ENCODE results near the gene LARP4. TPM values are rescaled to one million over a fixed set of nuclear protein-coding genes. Genes with fewer than 3 reads are reported as not detected.
"Not testable (repeated sequence)": the region's sequence is repeated elsewhere in the genome, so short reads cannot be mapped to it uniquely, and the experiment has no call there.

LARP4 gene
- total and polyA plus RNA-seq, 2 experiments from 2014 or later, result 28.3 to 28.9 TPM

DNA sequence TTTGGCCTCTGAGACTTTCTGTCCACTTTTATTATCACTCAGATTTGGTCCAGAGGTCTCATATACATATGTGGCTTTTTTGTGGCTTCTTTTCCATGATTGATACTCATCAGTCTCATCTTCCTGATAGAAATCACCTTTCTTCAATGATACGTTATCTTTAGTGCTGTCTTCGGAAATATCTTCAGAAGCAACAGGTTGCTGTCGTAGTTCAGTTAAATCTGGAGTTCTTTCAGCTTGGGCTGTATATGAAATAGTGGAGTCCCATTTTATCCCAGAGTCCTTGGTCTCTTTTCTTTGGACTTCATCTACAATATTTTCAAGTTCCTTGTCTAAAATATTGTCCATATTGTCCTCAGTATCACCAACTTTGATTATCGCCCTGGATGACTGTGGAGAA is 45.3 kb upstream of the LARP4 start:
- Histone ChIP-seq H3K4me1 (ENCODE audit: low read depth) (peaks cover 4% of the 10 kb centered on the region), H3K4me3 (no peak overlapping the region), H3K36me3 (no peaks in the 10 kb centered on the region), H3K27me3 (no peaks in the 10 kb centered on the region), H3K27ac (no peak overlapping the region), H3K9me3 (ENCODE audit: low read depth) (no peaks in the 10 kb centered on the region)
- no peak for DNase-seq (ENCODE audit: low read depth in 1 of 2, low spot score in 1 of 2)
- TF ChIP-seq, protein P1, sequence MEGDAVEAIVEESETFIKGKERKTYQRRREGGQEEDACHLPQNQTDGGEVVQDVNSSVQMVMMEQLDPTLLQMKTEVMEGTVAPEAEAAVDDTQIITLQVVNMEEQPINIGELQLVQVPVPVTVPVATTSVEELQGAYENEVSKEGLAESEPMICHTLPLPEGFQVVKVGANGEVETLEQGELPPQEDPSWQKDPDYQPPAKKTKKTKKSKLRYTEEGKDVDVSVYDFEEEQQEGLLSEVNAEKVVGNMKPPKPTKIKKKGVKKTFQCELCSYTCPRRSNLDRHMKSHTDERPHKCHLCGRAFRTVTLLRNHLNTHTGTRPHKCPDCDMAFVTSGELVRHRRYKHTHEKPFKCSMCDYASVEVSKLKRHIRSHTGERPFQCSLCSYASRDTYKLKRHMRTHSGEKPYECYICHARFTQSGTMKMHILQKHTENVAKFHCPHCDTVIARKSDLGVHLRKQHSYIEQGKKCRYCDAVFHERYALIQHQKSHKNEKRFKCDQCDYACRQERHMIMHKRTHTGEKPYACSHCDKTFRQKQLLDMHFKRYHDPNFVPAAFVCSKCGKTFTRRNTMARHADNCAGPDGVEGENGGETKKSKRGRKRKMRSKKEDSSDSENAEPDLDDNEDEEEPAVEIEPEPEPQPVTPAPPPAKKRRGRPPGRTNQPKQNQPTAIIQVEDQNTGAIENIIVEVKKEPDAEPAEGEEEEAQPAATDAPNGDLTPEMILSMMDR (IDR thresholded peaks at IDR 0.05; ENCODE audit: low read depth, low read length), result no peak

GRCh38 chr12:50362671-50363070 is 38.0 kb upstream of the LARP4 start:
- H3K9me3 ChIP-seq (ENCODE audit: low read depth), result no peaks in the 10 kb centered on the region
- TF ChIP-seq, protein P1 (IDR thresholded peaks at IDR 0.05; ENCODE audit: low read depth, low read length), result no peak
- DNase-seq (ENCODE audit: low read depth in 1 of 2, low spot score in 1 of 2), result no peak
- no peak overlapping the region for H3K4me3 ChIP-seq
- no peaks in the 10 kb centered on the region for H3K4me1 ChIP-seq (ENCODE audit: low read depth)
- H3K36me3 ChIP-seq, result no peaks in the 10 kb centered on the region
- no peak overlapping the region for H3K27ac ChIP-seq
- no peaks in the 10 kb centered on the region for H3K27me3 ChIP-seq

DNA sequence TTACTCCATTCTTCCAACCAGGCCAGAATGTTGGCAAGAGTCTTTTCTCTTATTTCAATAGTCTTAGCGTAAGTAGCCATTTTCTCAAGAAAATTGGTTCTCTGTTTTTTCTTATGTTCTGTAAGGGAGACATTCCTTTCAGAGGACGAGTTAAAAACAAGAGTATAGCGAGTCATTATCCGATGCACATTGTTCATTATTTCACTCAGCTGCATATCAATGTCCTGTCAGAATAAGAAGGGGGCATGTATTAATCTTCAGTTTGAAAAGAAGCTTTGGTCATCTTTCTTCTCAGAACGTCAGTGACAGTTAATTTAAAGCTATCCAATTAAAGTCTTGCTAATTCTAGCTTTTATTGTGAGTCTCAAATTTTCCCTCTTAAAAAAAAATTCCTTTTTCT is 37.5 kb upstream of the LARP4 start:
- H3K9me3 ChIP-seq (ENCODE audit: low read depth), result no peaks in the 10 kb centered on the region
- no peak overlapping the region for H3K27ac ChIP-seq
- H3K36me3 ChIP-seq, result no peaks in the 10 kb centered on the region
- no peaks in the 10 kb centered on the region for H3K27me3 ChIP-seq
- TF ChIP-seq, protein P1 (IDR thresholded peaks at IDR 0.05; ENCODE audit: low read depth, low read length), result no peak
- H3K4me3 ChIP-seq, result no peak overlapping the region
- DNase-seq (ENCODE audit: low read depth in 1 of 2, low spot score in 1 of 2), result no peak
- no peaks in the 10 kb centered on the region for H3K4me1 ChIP-seq (ENCODE audit: low read depth)

- DNase-seq (ENCODE audit: low read depth in 1 of 2, low spot score in 1 of 2), result no peak
- Histone ChIP-seq H3K36me3 (no peaks in the 10 kb centered on the region), H3K4me3 (no peak overlapping the region), H3K4me1 (ENCODE audit: low read depth) (no peaks in the 10 kb centered on the region), H3K9me3 (ENCODE audit: low read depth) (no peaks in the 10 kb centered on the region), H3K27me3 (no peaks in the 10 kb centered on the region), H3K27ac (no peak overlapping the region)
- TF ChIP-seq, protein P1 (IDR thresholded peaks at IDR 0.05; ENCODE audit: low read depth, low read length), result no peak
Measured at GRCh38 chr12:50365709-50366406, 34.8 kb upstream of the LARP4 start.

- not testable (repeated sequence) for H3K4me1 ChIP-seq (ENCODE audit: low read depth); DNase-seq (ENCODE audit: low read depth in 1 of 2, low spot score in 1 of 2); H3K27ac ChIP-seq; H3K9me3 ChIP-seq (ENCODE audit: low read depth); H3K27me3 ChIP-seq; H3K36me3 ChIP-seq; H3K4me3 ChIP-seq
Measured at GRCh38 chr12:50370672-50371071, 30.0 kb upstream of the LARP4 start.

DNA sequence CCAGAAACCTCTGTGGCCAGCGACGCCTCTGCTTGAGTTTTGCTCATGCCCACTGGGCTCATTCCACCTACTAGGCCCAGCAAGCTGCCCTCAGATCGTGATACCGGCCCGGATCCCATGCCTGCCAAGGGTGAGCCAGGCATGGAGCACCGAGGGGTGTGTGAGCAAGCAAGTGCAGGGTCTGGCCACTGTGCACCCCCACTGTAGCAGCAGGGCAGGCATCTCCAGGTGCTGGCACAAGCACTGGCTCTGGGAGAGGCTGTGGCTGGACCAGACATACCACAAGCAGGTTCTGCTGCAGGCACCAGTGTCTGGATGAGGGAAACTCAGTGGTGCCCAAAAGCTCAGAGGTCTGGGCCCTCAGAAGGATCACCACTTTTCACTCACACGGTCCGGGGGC is 24.9 kb upstream of the LARP4 start:
- no peak for DNase-seq (ENCODE audit: low read depth in 1 of 2, low spot score in 1 of 2)
- Histone ChIP-seq H3K4me3 (no peak overlapping the region), H3K36me3 (no peaks in the 10 kb centered on the region), H3K27ac (no peak overlapping the region), H3K27me3 (no peaks in the 10 kb centered on the region), H3K9me3 (ENCODE audit: low read depth) (no peaks in the 10 kb centered on the region), H3K4me1 (ENCODE audit: low read depth) (no peaks in the 10 kb centered on the region)
- TF ChIP-seq, protein P1 (IDR thresholded peaks at IDR 0.05; ENCODE audit: low read depth, low read length), result no peak
